ENCODE measurements around the gene KISS1R. TPM values are rescaled to one million over a fixed set of nuclear protein-coding genes. Genes with fewer than 3 reads are reported as not detected.

Gene KISS1R
- total RNA-seq, 1 donor from 2014 or later: not detected

- DNase-seq (ENCODE audit: low spot score): peak; percentile 84
- intact Hi-C loops (cut with DNase I): no loop called here
Observed at GRCh38 chr19:932648-933552, 15.8 kb downstream of the KISS1R start.

GRCh38 chr19:933553-933882 is 16.4 kb downstream of the KISS1R start:
- DNase-seq (ENCODE audit: low spot score): no peak
- intact Hi-C loops (cut with DNase I): no loop called here

GRCh38 chr19:934197-934840 is 17.2 kb downstream of the KISS1R start:
- no peak for DNase-seq (ENCODE audit: low spot score)
- intact Hi-C loops (cut with DNase I): no loop called here

GRCh38 chr19:934865-935479 is 17.8 kb downstream of the KISS1R start:
- intact Hi-C loops (cut with DNase I): no loop called here
- DNase-seq (ENCODE audit: low spot score): peak; percentile 92

- intact Hi-C loops (cut with DNase I): no loop called here
Observed at GRCh38 chr19:936175-936546, 19.0 kb downstream of the KISS1R start.

GRCh38 chr19:937259-937694 is 20.1 kb downstream of the KISS1R start:
- intact Hi-C loops (cut with DNase I): no loop called here
- no peak for DNase-seq (ENCODE audit: low spot score)

More at GRCh38 chr19:936175-936546, 19.0 kb downstream of the KISS1R start:
- DNase-seq (ENCODE audit: low spot score): no peak

- intact Hi-C loops (cut with DNase I): no loop called here
- no peak for DNase-seq (ENCODE audit: low spot score)
Observed at GRCh38 chr19:938233-938923, 21.2 kb downstream of the KISS1R start.

GRCh38 chr19:939439-939838 is 22.3 kb downstream of the KISS1R start:
- no peak for DNase-seq (ENCODE audit: low spot score)
- intact Hi-C loops (cut with DNase I): no loop called here

GRCh38 chr19:939922-940321 is 22.8 kb downstream of the KISS1R start:
- DNase-seq (ENCODE audit: low spot score): no peak
- intact Hi-C loops (cut with DNase I): no loop called here

- DNase-seq (ENCODE audit: low spot score): peak; percentile 82
- intact Hi-C loops (cut with DNase I): no loop called here
Observed at GRCh38 chr19:940591-941291, 23.6 kb downstream of the KISS1R start.

- intact Hi-C loops (cut with DNase I): no loop called here
- no peak for DNase-seq (ENCODE audit: low spot score)
Observed at GRCh38 chr19:941292-942132, 24.4 kb downstream of the KISS1R start.

GRCh38 chr19:942133-942645 is 25.1 kb downstream of the KISS1R start:
- DNase-seq (ENCODE audit: low spot score): no peak
- intact Hi-C loops (cut with DNase I): no loop called here

GRCh38 chr19:943551-944170 is 26.5 kb downstream of the KISS1R start:
- DNase-seq (ENCODE audit: low spot score): no peak
- intact Hi-C loops (cut with DNase I): no loop called here

- no peak for DNase-seq (ENCODE audit: low spot score)
- intact Hi-C loops (cut with DNase I): no loop called here
Observed at GRCh38 chr19:944171-944567, 27.0 kb downstream of the KISS1R start.

GRCh38 chr19:944663-945241 is 27.6 kb downstream of the KISS1R start:
- no peak for DNase-seq (ENCODE audit: low spot score)
- intact Hi-C loops (cut with DNase I): no loop called here

GRCh38 chr19:945401-946252 is 28.5 kb downstream of the KISS1R start:
- intact Hi-C loops (cut with DNase I): no loop called here

More at GRCh38 chr19:945401-946252, 28.5 kb downstream of the KISS1R start:
- no peak for DNase-seq (ENCODE audit: low spot score)

Measured in cardiac septum (tissue), 1 donor.